ENCODE data around the gene SPDYE18. TPM values are rescaled to one million over a fixed set of nuclear protein-coding genes. Genes with fewer than 3 reads are reported as not detected.
"Not testable (repeated sequence)": the region's sequence is repeated elsewhere in the genome, so short reads cannot be mapped to it uniquely, and the experiment has no call there.

The SPDYE18 gene
- total and polyA plus RNA-seq, 4 donors, result 0.09 to 0.75 (median 0.34) TPM

DNA sequence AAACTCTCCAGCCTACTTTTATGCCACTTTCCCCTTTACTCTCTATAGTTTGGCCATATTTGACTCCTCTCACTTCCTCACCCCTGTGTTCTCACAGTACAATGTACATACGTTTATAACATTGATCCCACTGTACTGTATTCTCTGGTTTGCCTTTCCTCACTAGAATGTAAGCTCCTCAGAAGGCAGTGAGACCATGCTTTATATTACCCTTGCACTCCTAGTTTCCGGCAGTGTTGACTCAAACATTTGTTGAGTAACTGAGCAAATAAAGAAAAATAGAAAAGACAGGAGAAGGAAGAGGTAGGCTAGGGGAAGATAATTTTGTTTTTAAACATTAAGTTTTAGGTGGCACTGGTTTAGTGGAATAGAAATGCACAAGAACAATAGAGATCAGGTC lies 17.9 kb upstream of the SPDYE18 start:
- not testable (repeated sequence) for H3K27me3 ChIP-seq (ENCODE audit: control insufficient read depth in 4 of 4, insufficient read depth in 4 of 4, low read length in 3 of 4); H3K27ac ChIP-seq (ENCODE audit: low read depth in 1 of 2, low read length in 2 of 2); H3K4me3 ChIP-seq (ENCODE audit: low read depth in 1 of 3, low read length in 3 of 3); DNase-seq (ENCODE audit: low spot score); H3K4me1 ChIP-seq (ENCODE audit: control insufficient read depth in 4 of 4, insufficient read depth in 4 of 4, low read length in 3 of 4); H3K36me3 ChIP-seq (ENCODE audit: control insufficient read depth in 4 of 4, insufficient read depth in 3 of 4, low read depth in 1 of 4, low read length in 3 of 4); H3K9ac ChIP-seq (ENCODE audit: low read depth in 1 of 2, low read length in 2 of 2); H3K9me3 ChIP-seq (ENCODE audit: control insufficient read depth in 4 of 4, low read length in 3 of 4)
- WGBS, result 42% methylated on average over 2 of the region's 2 CpGs

DNA sequence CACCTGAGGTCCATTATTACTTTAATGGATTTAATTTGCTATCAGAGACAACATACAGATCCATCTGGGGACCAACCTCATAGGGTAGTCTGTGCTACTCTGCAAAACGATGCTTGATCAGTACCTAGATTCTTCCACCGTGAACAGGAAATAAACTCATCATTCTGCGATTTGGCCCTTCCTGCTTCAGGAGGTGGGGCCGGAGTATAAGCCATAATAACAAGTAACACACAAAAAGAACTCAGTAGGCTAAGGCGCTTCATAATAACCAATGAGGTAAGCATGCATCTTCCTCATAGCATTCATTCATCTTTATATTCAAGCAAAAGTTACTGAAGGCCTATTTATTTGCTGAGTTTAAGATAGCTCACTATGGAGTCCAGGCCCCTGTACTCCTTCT lies 17.3 kb upstream of the SPDYE18 start:
- H3K9me3 ChIP-seq (ENCODE audit: control insufficient read depth in 4 of 4, low read length in 3 of 4); H3K36me3 ChIP-seq (ENCODE audit: control insufficient read depth in 4 of 4, insufficient read depth in 3 of 4, low read depth in 1 of 4, low read length in 3 of 4); DNase-seq (ENCODE audit: low spot score); H3K27me3 ChIP-seq (ENCODE audit: control insufficient read depth in 4 of 4, insufficient read depth in 4 of 4, low read length in 3 of 4); H3K4me1 ChIP-seq (ENCODE audit: control insufficient read depth in 4 of 4, insufficient read depth in 4 of 4, low read length in 3 of 4); H3K9ac ChIP-seq (ENCODE audit: low read depth in 1 of 2, low read length in 2 of 2); H3K27ac ChIP-seq (ENCODE audit: low read depth in 1 of 2, low read length in 2 of 2); H3K4me3 ChIP-seq (ENCODE audit: low read depth in 1 of 3, low read length in 3 of 3): not testable (repeated sequence)
- 82% methylated on average over 5 of the region's 5 CpGs for WGBS

DNA sequence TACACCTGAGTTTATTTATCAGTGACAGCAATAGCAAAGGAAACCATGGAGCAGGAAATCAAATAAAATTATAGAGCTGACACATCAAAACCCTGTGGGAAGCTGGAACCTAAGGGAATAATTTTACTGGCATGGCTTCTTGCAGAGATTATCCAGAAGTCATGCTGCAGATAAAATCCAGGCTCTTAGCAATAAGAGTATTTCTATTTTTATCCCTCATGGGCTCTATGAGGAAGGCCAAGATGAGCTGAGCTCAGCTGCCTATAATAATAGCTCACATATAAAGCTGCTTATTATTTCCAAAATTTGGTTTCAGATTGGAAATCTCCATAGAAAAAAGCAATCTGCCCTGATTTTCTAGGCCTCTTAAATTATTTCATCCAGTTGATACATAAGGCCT lies 16.8 kb upstream of the SPDYE18 start:
- not testable (repeated sequence) for H3K27me3 ChIP-seq (ENCODE audit: control insufficient read depth in 4 of 4, insufficient read depth in 4 of 4, low read length in 3 of 4); H3K4me1 ChIP-seq (ENCODE audit: control insufficient read depth in 4 of 4, insufficient read depth in 4 of 4, low read length in 3 of 4); DNase-seq (ENCODE audit: low spot score); H3K27ac ChIP-seq (ENCODE audit: low read depth in 1 of 2, low read length in 2 of 2); H3K9me3 ChIP-seq (ENCODE audit: control insufficient read depth in 4 of 4, low read length in 3 of 4); H3K4me3 ChIP-seq (ENCODE audit: low read depth in 1 of 3, low read length in 3 of 3); H3K9ac ChIP-seq (ENCODE audit: low read depth in 1 of 2, low read length in 2 of 2); H3K36me3 ChIP-seq (ENCODE audit: control insufficient read depth in 4 of 4, insufficient read depth in 3 of 4, low read depth in 1 of 4, low read length in 3 of 4)

DNA sequence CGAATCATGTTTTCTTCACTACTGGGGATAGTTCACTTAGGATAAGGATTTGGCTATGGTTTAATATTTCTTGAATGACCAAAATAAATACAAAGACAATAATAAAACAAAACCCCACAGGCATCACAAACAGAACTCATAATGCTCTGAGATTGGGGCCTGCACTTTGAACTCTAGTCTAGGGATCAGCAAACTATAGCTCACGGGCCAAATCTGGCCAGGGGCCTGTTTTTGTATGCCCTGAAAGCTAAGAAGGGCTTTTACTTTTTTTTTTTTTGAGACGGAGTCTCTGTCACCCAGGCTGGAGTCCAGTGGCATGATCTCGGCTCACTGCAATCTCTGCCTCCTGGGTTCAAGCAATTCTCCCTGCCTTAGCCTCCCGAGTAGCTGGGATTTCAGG lies 14.7 kb upstream of the SPDYE18 start:
- H3K4me3 ChIP-seq (ENCODE audit: low read depth in 1 of 3, low read length in 3 of 3); H3K36me3 ChIP-seq (ENCODE audit: control insufficient read depth in 4 of 4, insufficient read depth in 3 of 4, low read depth in 1 of 4, low read length in 3 of 4); H3K4me1 ChIP-seq (ENCODE audit: control insufficient read depth in 4 of 4, insufficient read depth in 4 of 4, low read length in 3 of 4); H3K9me3 ChIP-seq (ENCODE audit: control insufficient read depth in 4 of 4, low read length in 3 of 4); H3K27ac ChIP-seq (ENCODE audit: low read depth in 1 of 2, low read length in 2 of 2); DNase-seq (ENCODE audit: low spot score); H3K27me3 ChIP-seq (ENCODE audit: control insufficient read depth in 4 of 4, insufficient read depth in 4 of 4, low read length in 3 of 4); H3K9ac ChIP-seq (ENCODE audit: low read depth in 1 of 2, low read length in 2 of 2): not testable (repeated sequence)
- TF ChIP-seq HNF4A (conservative IDR thresholded peaks at IDR 0.05) (peak; percentile 85 to 90), HNF4G (IDR thresholded peaks at IDR 0.05) (peak; percentile 38), RXRA (IDR thresholded peaks at IDR 0.05) (peak in 1 of 2 donors; percentile 28)
- 41% methylated on average over 5 of the region's 5 CpGs for WGBS

DNA sequence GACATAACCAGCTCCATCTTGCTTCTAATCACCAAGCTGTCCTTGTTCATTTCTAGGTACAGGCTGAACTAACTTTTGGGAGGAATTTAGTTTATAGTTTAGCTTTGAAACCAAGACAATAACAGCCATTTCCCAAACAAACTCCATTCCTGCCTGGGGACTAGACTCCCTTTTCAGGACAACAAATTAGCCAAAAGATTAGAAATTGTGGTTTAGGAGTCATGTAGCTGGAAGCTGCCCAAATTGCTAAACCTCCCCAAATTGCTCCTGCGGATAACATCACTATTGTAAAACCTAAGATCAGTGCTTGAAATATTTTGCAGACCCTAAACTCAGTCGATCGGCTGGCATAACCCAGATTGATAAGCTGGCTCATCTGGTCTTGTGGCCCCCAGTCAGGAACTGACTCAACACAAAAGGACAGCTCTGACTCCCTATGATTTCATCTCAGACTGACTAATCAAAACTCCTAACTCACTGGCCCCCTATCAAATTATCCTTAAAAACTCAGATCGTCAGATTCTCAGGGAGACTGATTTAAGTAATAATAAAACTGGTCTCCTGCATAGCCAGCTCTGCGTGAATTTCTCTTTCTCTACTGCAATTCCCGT lies 12.5 kb upstream of the SPDYE18 start:
- not testable (repeated sequence) for H3K9ac ChIP-seq (ENCODE audit: low read depth in 1 of 2, low read length in 2 of 2); H3K4me3 ChIP-seq (ENCODE audit: low read depth in 1 of 3, low read length in 3 of 3); H3K4me1 ChIP-seq (ENCODE audit: control insufficient read depth in 4 of 4, insufficient read depth in 4 of 4, low read length in 3 of 4); DNase-seq (ENCODE audit: low spot score); H3K27me3 ChIP-seq (ENCODE audit: control insufficient read depth in 4 of 4, insufficient read depth in 4 of 4, low read length in 3 of 4); H3K36me3 ChIP-seq (ENCODE audit: control insufficient read depth in 4 of 4, insufficient read depth in 3 of 4, low read depth in 1 of 4, low read length in 3 of 4); H3K9me3 ChIP-seq (ENCODE audit: control insufficient read depth in 4 of 4, low read length in 3 of 4); H3K27ac ChIP-seq (ENCODE audit: low read depth in 1 of 2, low read length in 2 of 2)
- WGBS, result over 99% methylated on average over 5 of the region's 6 CpGs

DNA sequence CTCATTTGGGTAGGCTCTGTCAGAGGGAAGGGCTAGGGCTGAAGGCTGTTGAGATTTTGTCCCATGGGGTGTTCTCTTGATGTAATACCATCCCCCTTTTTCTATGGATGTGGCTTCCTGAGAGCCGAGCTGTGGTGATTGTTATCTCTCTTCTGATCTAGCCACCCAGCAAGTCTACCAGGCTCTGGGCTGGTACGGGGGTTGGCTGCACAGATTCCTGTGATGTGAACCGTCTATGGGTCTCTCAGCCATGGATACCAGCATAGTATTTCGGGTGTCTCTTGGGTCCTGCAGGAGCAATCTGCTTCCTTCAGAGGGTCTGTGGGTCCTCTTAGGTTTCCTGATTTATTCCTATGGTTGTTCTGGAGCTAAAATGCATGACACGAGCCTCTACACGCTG lies 8.8 kb upstream of the SPDYE18 start:
- H3K36me3 ChIP-seq (ENCODE audit: control insufficient read depth in 4 of 4, insufficient read depth in 3 of 4, low read depth in 1 of 4, low read length in 3 of 4); H3K27me3 ChIP-seq (ENCODE audit: control insufficient read depth in 4 of 4, insufficient read depth in 4 of 4, low read length in 3 of 4); H3K9ac ChIP-seq (ENCODE audit: low read depth in 1 of 2, low read length in 2 of 2); H3K9me3 ChIP-seq (ENCODE audit: control insufficient read depth in 4 of 4, low read length in 3 of 4); H3K4me3 ChIP-seq (ENCODE audit: low read depth in 1 of 3, low read length in 3 of 3); H3K4me1 ChIP-seq (ENCODE audit: control insufficient read depth in 4 of 4, insufficient read depth in 4 of 4, low read length in 3 of 4); DNase-seq (ENCODE audit: low spot score); H3K27ac ChIP-seq (ENCODE audit: low read depth in 1 of 2, low read length in 2 of 2): not testable (repeated sequence)
- WGBS, result 96% methylated on average over 6 of the region's 6 CpGs

DNA sequence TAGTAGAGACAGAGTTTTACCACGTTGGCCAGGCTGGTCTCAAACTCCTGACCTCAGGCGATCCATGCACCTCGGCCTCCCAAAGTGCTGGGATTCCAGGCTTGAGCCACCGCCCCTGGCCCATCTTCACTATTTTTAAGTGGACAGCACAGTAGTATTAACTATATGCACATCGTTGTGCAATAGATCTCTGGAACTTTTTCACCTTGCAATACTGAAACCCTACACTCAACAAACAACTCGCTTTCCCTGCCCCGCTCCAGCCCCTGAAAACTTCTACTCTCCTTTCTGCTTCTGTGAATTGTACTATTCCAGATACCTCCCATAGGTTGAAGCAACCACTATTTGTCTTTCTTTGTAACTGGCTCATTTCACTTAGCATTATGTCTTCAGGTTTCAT lies 3.5 kb upstream of the SPDYE18 start:
- H3K9me3 ChIP-seq (ENCODE audit: control insufficient read depth in 4 of 4, low read length in 3 of 4); H3K36me3 ChIP-seq (ENCODE audit: control insufficient read depth in 4 of 4, insufficient read depth in 3 of 4, low read depth in 1 of 4, low read length in 3 of 4); H3K9ac ChIP-seq (ENCODE audit: low read depth in 1 of 2, low read length in 2 of 2); DNase-seq (ENCODE audit: low spot score); H3K27ac ChIP-seq (ENCODE audit: low read depth in 1 of 2, low read length in 2 of 2); H3K4me1 ChIP-seq (ENCODE audit: control insufficient read depth in 4 of 4, insufficient read depth in 4 of 4, low read length in 3 of 4); H3K27me3 ChIP-seq (ENCODE audit: control insufficient read depth in 4 of 4, insufficient read depth in 4 of 4, low read length in 3 of 4); H3K4me3 ChIP-seq (ENCODE audit: low read depth in 1 of 3, low read length in 3 of 3): not testable (repeated sequence)
- 56% methylated on average over 7 of the region's 7 CpGs for WGBS

DNA sequence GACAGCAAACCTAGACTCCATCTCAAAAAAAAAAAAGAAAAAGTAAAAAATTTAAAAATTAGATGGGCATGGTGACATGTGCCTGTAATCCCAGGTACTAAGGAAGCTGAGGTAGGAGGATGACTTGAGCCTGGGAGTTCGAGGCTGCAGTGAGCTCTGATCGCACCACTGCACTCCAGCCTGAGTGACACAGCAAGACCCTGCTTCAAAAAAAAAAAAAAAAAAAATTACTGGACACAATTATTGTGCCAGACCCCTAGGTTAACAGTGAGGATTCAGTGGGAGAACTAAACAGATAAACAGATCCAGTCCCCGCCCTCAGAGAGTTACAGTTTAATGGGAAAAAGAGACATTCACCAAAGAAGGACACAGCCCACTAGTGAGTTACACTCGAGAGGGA lies 1.4 kb upstream of the SPDYE18 start:
- WGBS, result 86% methylated on average over 4 of the region's 4 CpGs

More for the DNA sequence above, 1.4 kb upstream of the SPDYE18 start:
- not testable (repeated sequence) for H3K9ac ChIP-seq (ENCODE audit: low read depth in 1 of 2, low read length in 2 of 2); H3K36me3 ChIP-seq (ENCODE audit: control insufficient read depth in 4 of 4, insufficient read depth in 3 of 4, low read depth in 1 of 4, low read length in 3 of 4); H3K4me3 ChIP-seq (ENCODE audit: low read depth in 1 of 3, low read length in 3 of 3); H3K4me1 ChIP-seq (ENCODE audit: control insufficient read depth in 4 of 4, insufficient read depth in 4 of 4, low read length in 3 of 4); DNase-seq (ENCODE audit: low spot score); H3K9me3 ChIP-seq (ENCODE audit: control insufficient read depth in 4 of 4, low read length in 3 of 4); H3K27ac ChIP-seq (ENCODE audit: low read depth in 1 of 2, low read length in 2 of 2); H3K27me3 ChIP-seq (ENCODE audit: control insufficient read depth in 4 of 4, insufficient read depth in 4 of 4, low read length in 3 of 4)
